Stomach (tissue), 19 donors: ENCODE data around the gene SEMA4C. TPM values are rescaled to one million over a fixed set of nuclear protein-coding genes. Genes with fewer than 3 reads are reported as not detected.

Experiments
- DNase-seq, 2 donors: peaks; one replicate each; pipeline versions ENCODE4 v3.0.0 to v3.0.0-alpha.2; 2013 to 2019
- H3K27ac ChIP-seq, 5 donors: fragments of 200-600 bp in 4 of 5; sonication (generic) in 4 of 5; one replicate each; pipeline ENCODE4 v1.5.1; 2013 to 2019; ENCODE audit warnings: mild to moderate bottlenecking in 1 of 5, moderate library complexity in 1 of 5
- H3K27me3 ChIP-seq, 3 donors: fragments of 200-600 bp; sonication (generic); one replicate each; pipeline ENCODE4 v1.5.1; 2017 to 2019; ENCODE audit warnings: mixed run types in 1 of 3
- H3K36me3 ChIP-seq, 4 donors: fragments of 200-600 bp; sonication (generic); 1 replicate in 3 of 4; 2 replicates in 1 of 4; pipeline ENCODE4 v1.5.1; 2016 to 2019
- H3K4me1 ChIP-seq, 4 donors: fragments of 200-600 bp; sonication (generic); one replicate each; pipeline ENCODE4 v1.5.1; 2016 to 2019
- H3K4me3 ChIP-seq, 4 donors: fragments of 200-600 bp; sonication (generic) in 3 of 4; one replicate each; pipeline ENCODE4 v1.5.1; 2016 to 2019; ENCODE audit warnings: mild to moderate bottlenecking in 1 of 4
- H3K9me3 ChIP-seq, 4 donors: fragments of 200-600 bp; sonication (generic); one replicate each; pipeline ENCODE4 v1.5.1; 2016 to 2019
- EP300 ChIP-seq: sonication (generic); formaldehyde crosslinking; IDR thresholded peaks from one replicate; pipeline ENCODE4 v1.6.1; 2017; ENCODE audit warnings: antibody characterized with exemption
- POLR2A ChIP-seq, 4 donors: fragments of 450-650 bp; IDR thresholded peaks; one replicate each; pipeline ENCODE4 v1.6.1; 2016; ENCODE audit warnings: antibody characterized with exemption in 4 of 4, control low read depth in 2 of 4, mild to moderate bottlenecking in 1 of 4, moderate library complexity in 1 of 4
- POLR2AphosphoS5 ChIP-seq, 3 donors: sonication (generic); formaldehyde crosslinking; IDR thresholded peaks; one replicate each; pipeline ENCODE4 v1.6.1; 2016; ENCODE audit warnings: antibody characterized with exemption in 3 of 3
- WGBS, 5 donors: extraction: QIAGEN DNeasy Blood & Tissue Kit in 3 of 5; methylation state at CpG; one replicate each; pipeline versions ENCODE4 v1.1.5 to v1.1.7; 2013 to 2018; 5-methylcytosine and 5-hydroxymethylcytosine counted together
- intact Hi-C: fragments of 100-400 bp; cut with DNase I; formaldehyde crosslinking; loops from one replicate; pipeline ENCODE4 v1.15.1; 2023; ENCODE audit warnings: low total_unique reads
- long read RNA-seq, 10 donors: transcript quantifications; one replicate each; lab custom pipeline, GENCODE V29; 2026
- polyA plus RNA-seq, 3 donors: library from polyadenylated mRNA; stranded (reverse); fragments of 200-250 nt; gene quantifications; one replicate each; pipeline ENCODE4 v1.2.3, GENCODE V29; 2013
- total RNA-seq, 5 donors: library from RNA; depleted of rRNA; stranded (reverse); fragments of >200 nt; gene quantifications; one replicate each; pipeline versions ENCODE4 v1.1.0 to v1.2.3, GENCODE V29; 2014 to 2016
- TF ChIP-seq, protein P1 (sequence below), 7 experiments: fragments of 450-650 bp in 4 of 7; fragments of 200-600 bp in 3 of 7; sonication (generic) in 3 of 7; IDR thresholded peaks; one replicate each; pipeline ENCODE4 v1.5.1; 2016 to 2019; ENCODE audit warnings: antibody characterized with exemption in 7 of 7, control low read depth in 2 of 7, mild to moderate bottlenecking in 1 of 7
- donor health status: healthy with polysubstance abuse.
- donor health status: Bipolar disorder and iron deficiency.
- donor health status: healthy.

Gene SEMA4C, protein sequence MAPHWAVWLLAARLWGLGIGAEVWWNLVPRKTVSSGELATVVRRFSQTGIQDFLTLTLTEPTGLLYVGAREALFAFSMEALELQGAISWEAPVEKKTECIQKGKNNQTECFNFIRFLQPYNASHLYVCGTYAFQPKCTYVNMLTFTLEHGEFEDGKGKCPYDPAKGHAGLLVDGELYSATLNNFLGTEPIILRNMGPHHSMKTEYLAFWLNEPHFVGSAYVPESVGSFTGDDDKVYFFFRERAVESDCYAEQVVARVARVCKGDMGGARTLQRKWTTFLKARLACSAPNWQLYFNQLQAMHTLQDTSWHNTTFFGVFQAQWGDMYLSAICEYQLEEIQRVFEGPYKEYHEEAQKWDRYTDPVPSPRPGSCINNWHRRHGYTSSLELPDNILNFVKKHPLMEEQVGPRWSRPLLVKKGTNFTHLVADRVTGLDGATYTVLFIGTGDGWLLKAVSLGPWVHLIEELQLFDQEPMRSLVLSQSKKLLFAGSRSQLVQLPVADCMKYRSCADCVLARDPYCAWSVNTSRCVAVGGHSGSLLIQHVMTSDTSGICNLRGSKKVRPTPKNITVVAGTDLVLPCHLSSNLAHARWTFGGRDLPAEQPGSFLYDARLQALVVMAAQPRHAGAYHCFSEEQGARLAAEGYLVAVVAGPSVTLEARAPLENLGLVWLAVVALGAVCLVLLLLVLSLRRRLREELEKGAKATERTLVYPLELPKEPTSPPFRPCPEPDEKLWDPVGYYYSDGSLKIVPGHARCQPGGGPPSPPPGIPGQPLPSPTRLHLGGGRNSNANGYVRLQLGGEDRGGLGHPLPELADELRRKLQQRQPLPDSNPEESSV
- total RNA-seq (10 to 100 TPM; 10.7 to 78.8 (median 24.4) TPM), polyA plus RNA-seq (10 to 100 TPM in 1 of 3 donors, 1 to 10 TPM in 2; 5.7 to 15.8 (median 8.0) TPM)
- long read RNA-seq, donor 1, partial matches to known transcripts: 0 of 1 reads
- long read RNA-seq, donor 1, other reads (novel, unspliced or antisense): 0 of 1 reads
- long read RNA-seq, donor 2, partial matches to known transcripts: 0 of 2 reads
- long read RNA-seq, donor 2, other reads (novel, unspliced or antisense): 0 of 2 reads
- long read RNA-seq, donor 3: 0 reads
- long read RNA-seq, donor 4, partial matches to known transcripts: 0 of 1 reads
- long read RNA-seq, donor 4, other reads (novel, unspliced or antisense): 0 of 1 reads
- long read RNA-seq, donor 5, partial matches to known transcripts: 0 of 1 reads
- long read RNA-seq, donor 5, other reads (novel, unspliced or antisense): 0 of 1 reads
- long read RNA-seq, donor 6: 0 reads
- long read RNA-seq, donor 7, partial matches to known transcripts: 0 of 4 reads
- long read RNA-seq, donor 7, other reads (novel, unspliced or antisense): 0 of 4 reads
- long read RNA-seq, donor 8: 0 reads
- long read RNA-seq, donor 9: 0 reads
- long read RNA-seq, donor 10, partial matches to known transcripts: 0 of 2 reads
- long read RNA-seq, donor 10, other reads (novel, unspliced or antisense): 0 of 2 reads

DNA sequence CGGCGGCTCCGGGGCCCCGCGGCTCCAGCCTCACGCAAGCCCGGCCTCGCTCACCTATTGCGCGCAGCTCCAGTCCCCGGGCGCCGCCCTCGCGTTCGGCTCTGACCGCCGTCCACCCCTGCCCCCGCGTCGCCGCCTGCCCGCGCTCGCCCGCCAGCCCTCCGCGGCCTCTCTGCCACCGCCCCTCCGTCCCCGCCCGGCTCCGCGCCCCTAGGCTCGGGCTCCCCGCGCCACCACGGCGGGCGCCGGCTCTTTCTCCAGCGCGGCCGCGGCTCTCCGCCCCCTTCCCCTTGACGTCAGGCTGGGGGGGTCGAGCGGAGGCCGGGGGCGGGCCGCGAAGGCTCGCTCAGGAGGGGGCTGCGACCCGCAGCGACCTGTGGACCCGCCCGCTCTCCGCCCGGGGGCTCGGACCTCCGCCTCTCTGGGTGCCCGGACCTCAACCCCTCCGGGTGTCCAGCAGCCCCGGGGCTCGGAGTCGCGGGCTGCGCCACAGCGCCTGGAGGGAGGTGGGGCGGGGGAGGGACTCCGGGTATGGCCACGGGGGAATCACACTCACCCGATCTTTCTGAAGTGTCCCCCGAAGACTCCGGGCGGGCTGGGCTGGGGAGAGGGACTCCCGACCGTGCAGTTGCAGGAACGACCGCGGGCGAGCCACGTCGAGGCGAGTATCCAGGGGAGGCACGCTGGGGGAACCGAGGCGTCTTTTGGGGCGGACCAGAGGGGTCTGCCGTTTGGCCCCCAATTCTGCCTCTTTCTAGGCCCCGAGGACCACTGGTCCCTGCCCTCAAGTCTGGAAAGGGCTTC is at the start of gene SEMA4C:
SEMA4C (minus strand) TSS at position 259 of the 804 bp plus-strand sequence. CDS start 2,194 bp downstream, outside the sequence.
- WGBS, 5 donors: 0 to 1% (median 1%) methylated on average over 16 to 93 of the region's 93 CpGs
- peak; percentile 61 to 89 for DNase-seq
- intact Hi-C loops: no loop called here
- Histone ChIP-seq H3K27ac (peak within 1 kb of the TSS; percentile 91 to 99 (median 97)), H3K27me3 (peaks cover 0 to 22% (median 0%) of the 10 kb centered on the region in 3 donors), H3K4me3 (peak within 1 kb of the TSS; percentile 60 to 99 (median 96)), H3K36me3 (peaks cover 15 to 24% (median 20%) of the 10 kb centered on the region in 4 donors), H3K4me1 (peaks cover 53 to 83% (median 66%) of the 10 kb centered on the region in 4 donors), H3K9me3 (no peaks in the 10 kb centered on the region)
- TF ChIP-seq POLR2AphosphoS5 (IDR thresholded peaks at IDR 0.05): peak; percentile 56 to 65 (median 60)
- no peak for TF ChIP-seq EP300
- TF ChIP-seq, protein P1, sequence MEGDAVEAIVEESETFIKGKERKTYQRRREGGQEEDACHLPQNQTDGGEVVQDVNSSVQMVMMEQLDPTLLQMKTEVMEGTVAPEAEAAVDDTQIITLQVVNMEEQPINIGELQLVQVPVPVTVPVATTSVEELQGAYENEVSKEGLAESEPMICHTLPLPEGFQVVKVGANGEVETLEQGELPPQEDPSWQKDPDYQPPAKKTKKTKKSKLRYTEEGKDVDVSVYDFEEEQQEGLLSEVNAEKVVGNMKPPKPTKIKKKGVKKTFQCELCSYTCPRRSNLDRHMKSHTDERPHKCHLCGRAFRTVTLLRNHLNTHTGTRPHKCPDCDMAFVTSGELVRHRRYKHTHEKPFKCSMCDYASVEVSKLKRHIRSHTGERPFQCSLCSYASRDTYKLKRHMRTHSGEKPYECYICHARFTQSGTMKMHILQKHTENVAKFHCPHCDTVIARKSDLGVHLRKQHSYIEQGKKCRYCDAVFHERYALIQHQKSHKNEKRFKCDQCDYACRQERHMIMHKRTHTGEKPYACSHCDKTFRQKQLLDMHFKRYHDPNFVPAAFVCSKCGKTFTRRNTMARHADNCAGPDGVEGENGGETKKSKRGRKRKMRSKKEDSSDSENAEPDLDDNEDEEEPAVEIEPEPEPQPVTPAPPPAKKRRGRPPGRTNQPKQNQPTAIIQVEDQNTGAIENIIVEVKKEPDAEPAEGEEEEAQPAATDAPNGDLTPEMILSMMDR (IDR thresholded peaks at IDR 0.05): no peak
- no peak for TF ChIP-seq POLR2A (IDR thresholded peaks at IDR 0.05)

DNA sequence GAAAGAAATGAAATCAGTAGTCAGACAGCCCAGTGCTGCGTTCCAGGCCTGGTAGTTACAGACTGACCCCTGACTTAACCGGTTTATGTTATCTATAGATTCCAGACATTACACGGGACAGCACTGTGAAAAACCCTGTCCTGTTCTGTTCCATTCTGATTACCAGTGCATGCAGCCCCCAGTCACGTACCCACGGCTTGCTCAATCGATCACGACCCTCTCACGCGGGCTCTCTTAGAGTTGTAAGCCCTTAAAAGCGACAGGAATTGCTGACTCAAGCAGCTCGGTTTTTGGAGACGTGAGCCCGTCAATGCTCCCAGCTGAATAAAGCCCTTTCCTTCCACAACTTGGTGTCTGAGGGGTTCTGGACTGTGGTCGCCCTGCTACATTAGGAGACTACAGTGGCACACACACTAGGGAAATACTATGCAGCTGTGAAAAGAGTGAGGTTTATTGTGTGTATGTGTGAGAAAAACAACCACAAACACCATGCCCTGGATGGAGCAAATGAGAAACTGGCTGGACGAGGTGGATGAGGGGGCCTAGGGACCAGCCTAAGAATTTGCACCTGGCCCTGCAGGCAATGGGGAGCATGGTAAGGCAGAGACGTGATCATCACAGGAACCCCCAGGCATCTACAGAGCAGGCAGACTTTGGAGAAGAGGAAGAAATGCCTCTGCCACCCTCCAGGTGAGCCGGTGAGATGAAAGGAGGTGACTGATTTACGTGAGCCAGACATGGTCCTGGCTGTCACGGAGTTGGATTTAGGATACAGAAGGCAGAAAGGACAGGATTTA is 49.1 kb upstream of the SEMA4C start:
- H3K36me3 ChIP-seq: no peaks in the 10 kb centered on the region
- H3K4me1 ChIP-seq: peaks cover 2 to 24% (median 16%) of the 10 kb centered on the region in 4 donors
- H3K27me3 ChIP-seq: no peaks in the 10 kb centered on the region
- TF ChIP-seq POLR2AphosphoS5 (IDR thresholded peaks at IDR 0.05) (no peak), EP300 (no peak), POLR2A (IDR thresholded peaks at IDR 0.05) (no peak)
- TF ChIP-seq, protein P1 (IDR thresholded peaks at IDR 0.05): no peak
- WGBS, 5 donors: 86 to 90% (median 90%) methylated on average over 19 of the region's 19 CpGs
- intact Hi-C loops: no loop called here
- no peaks in the 10 kb centered on the region for H3K9me3 ChIP-seq
- H3K27ac ChIP-seq: no peak overlapping the region
- DNase-seq: no peak
- no peak overlapping the region for H3K4me3 ChIP-seq

DNA sequence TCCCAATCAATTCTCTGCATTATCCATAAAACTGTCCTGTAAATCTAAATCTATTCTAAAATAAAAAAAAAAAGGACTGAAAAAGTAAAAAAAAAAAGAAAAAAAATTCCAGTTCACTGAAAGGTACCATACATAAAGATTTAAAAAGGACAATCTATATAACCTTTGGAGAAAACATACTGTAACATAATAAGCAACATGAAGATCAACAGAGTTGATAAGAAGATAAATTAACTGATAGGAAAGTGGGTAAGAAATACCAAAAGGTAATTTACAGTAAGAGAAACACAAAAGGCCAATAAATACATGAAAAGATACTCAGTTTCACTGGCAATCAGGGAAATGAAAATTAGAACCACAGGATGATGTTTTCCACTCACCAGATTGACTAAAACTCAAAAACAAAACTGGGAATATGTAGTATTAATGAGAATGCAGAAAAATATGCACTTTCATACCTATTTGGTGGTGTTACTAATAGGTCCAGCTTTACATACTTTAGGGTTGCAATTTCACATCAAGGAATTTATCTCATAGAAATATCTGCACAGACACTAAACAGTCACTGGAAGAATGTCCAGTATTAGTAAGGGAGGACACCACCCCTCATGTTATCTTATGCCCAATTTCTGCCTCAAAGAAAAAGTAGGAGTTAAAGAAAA is 48.3 kb upstream of the SEMA4C start:
- H3K4me3 ChIP-seq: no peak overlapping the region
- peaks cover 8 to 31% (median 19%) of the 10 kb centered on the region in 4 donors for H3K4me1 ChIP-seq
- no peaks in the 10 kb centered on the region for H3K27me3 ChIP-seq
- DNase-seq: no peak
- no peak overlapping the region for H3K27ac ChIP-seq
- intact Hi-C loops: no loop called here
- H3K9me3 ChIP-seq: no peaks in the 10 kb centered on the region
- H3K36me3 ChIP-seq: no peaks in the 10 kb centered on the region
- no peak for TF ChIP-seq EP300
- no peak for TF ChIP-seq POLR2AphosphoS5 (IDR thresholded peaks at IDR 0.05)
- TF ChIP-seq, protein P1 (IDR thresholded peaks at IDR 0.05): no peak
- TF ChIP-seq POLR2A (IDR thresholded peaks at IDR 0.05): no peak
